ENCODE measurements around the gene NKX6-2. TPM values are rescaled to one million over a fixed set of nuclear protein-coding genes. Genes with fewer than 3 reads are reported as not detected.

The NKX6-2 gene
- polyA plus RNA-seq, 1 experiment: not detected

- no peak for DNase-seq (ENCODE audit: low read depth)
- POLR2A ChIA-PET: no interaction called here
- Histone ChIP-seq H3K27me3 (ENCODE audit: control insufficient read depth, insufficient read depth, low read length) (peaks cover 10% of the 10 kb centered on the region), H3K36me3 (ENCODE audit: control insufficient read depth, insufficient read depth, low read length) (peaks cover 13% of the 10 kb centered on the region), H3K4me3 (ENCODE audit: low read depth, low read length) (no peak overlapping the region)
- no peak for TF ChIP-seq CTCF (IDR thresholded peaks at IDR 0.05; ENCODE audit: insufficient read depth, low read depth, low read length)
- CTCF ChIA-PET: no interaction called here
Observed at GRCh38 chr10:132783165-132783939, 2.6 kb downstream of the NKX6-2 start.

- TF ChIP-seq CTCF (IDR thresholded peaks at IDR 0.05; ENCODE audit: insufficient read depth, low read depth, low read length): no peak
Observed at GRCh38 chr10:132781556-132781955, 4.4 kb downstream of the NKX6-2 start.

DNA sequence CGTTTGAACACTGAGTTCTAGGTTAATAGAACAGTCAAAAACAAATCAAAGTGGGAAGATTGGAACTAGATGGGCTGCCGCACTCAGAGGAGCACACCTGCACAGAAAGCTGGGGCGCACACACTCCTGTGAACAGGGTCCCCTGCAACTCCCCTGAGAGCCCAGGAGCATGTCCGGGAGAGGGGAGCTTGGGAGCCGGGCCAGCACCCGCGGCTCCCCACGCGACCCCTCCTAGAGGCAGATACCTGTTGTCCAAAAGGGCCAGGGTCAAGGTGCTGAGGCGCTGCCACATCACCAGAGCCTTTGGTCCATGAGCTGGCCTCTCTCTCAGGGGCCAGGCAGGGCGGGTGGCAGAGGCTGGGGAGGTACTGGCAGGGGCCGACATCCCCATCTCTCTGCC, 5.6 kb downstream of the NKX6-2 start:
- H3K4me3 ChIP-seq (ENCODE audit: low read depth, low read length): no peak overlapping the region
- peaks cover 17% of the 10 kb centered on the region for H3K36me3 ChIP-seq (ENCODE audit: control insufficient read depth, insufficient read depth, low read length)
- CTCF ChIA-PET: no interaction called here
- no peak for TF ChIP-seq CTCF (IDR thresholded peaks at IDR 0.05; ENCODE audit: insufficient read depth, low read depth, low read length)
- POLR2A ChIA-PET: no interaction called here
- peaks cover 4% of the 10 kb centered on the region for H3K27me3 ChIP-seq (ENCODE audit: control insufficient read depth, insufficient read depth, low read length)
- DNase-seq (ENCODE audit: low read depth): no peak

More at GRCh38 chr10:132781556-132781955, 4.4 kb downstream of the NKX6-2 start:
- ChIA-PET POLR2A (no interaction called here), CTCF (no interaction called here)
- no peak for DNase-seq (ENCODE audit: low read depth)
- Histone ChIP-seq H3K4me3 (ENCODE audit: low read depth, low read length) (no peak overlapping the region), H3K36me3 (ENCODE audit: control insufficient read depth, insufficient read depth, low read length) (peaks cover 16% of the 10 kb centered on the region), H3K27me3 (ENCODE audit: control insufficient read depth, insufficient read depth, low read length) (peaks cover 5% of the 10 kb centered on the region)

GRCh38 chr10:132779549-132780294, 6.2 kb downstream of the NKX6-2 start:
- DNase-seq (ENCODE audit: low read depth): no peak
- POLR2A ChIA-PET: no interaction called here
- CTCF ChIA-PET: no interaction called here

More at GRCh38 chr10:132779549-132780294, 6.2 kb downstream of the NKX6-2 start:
- no peak overlapping the region for H3K4me3 ChIP-seq (ENCODE audit: low read depth, low read length)
- no peak for TF ChIP-seq CTCF (IDR thresholded peaks at IDR 0.05; ENCODE audit: insufficient read depth, low read depth, low read length)
- peaks cover 4% of the 10 kb centered on the region for H3K27me3 ChIP-seq (ENCODE audit: control insufficient read depth, insufficient read depth, low read length)
- H3K36me3 ChIP-seq (ENCODE audit: control insufficient read depth, insufficient read depth, low read length): peaks cover 18% of the 10 kb centered on the region
